Lower leg skin (tissue), 4 donors: ENCODE data around the gene TTC12. TPM values are rescaled to one million over a fixed set of nuclear protein-coding genes. Genes with fewer than 3 reads are reported as not detected.

Experiments
- total RNA-seq, 4 donors: library from RNA; depleted of rRNA; stranded (reverse); fragments of >200 nt; gene quantifications; one replicate each; pipeline ENCODE4 v1.1.0, GENCODE V29; 2016

The TTC12 gene
- total RNA-seq, 4 donors from 2014 or later, result 14.5 to 48.2 (median 21.9) TPM

Other genes with a start within 250 kb of the TTC12 start
- 1 to 10 TPM; 1.3 to 8.4 (median 3.5) TPM for gene ANKK1, start 73.2 kb downstream of the TTC12 start, total RNA-seq
- gene DRD2, start 160.8 kb downstream of the TTC12 start, total RNA-seq, result under 1 TPM in 3 of 4 donors, not detected in 1; 0.11 to 0.81 (median 0.22) TPM